Measurements from ENCODE around the gene FIGLA. TPM values are rescaled to one million over a fixed set of nuclear protein-coding genes. Genes with fewer than 3 reads are reported as not detected.

Gene FIGLA
- polyA plus RNA-seq, 1 of the 3 experiments (the other 2 are of a cell fraction) = not detected

DNA sequence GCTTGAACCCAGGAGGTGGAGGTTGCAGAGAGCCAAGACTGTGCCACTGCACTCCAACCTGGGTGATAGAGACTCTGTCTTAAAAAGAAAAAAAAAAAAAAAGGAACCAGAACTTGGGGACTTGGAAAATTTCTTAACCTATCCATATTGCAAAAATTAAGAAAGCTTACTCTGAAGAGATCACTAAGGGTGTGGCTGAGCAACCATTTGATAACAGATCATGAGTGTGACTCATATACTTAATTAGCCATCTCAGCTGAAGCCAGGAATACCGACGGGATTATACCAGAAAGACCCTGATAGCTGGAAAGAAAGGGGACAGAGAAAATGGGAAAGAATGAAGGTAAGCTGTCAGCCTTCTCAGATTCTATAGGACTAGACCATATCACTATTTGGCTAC, 15.3 kb downstream of the FIGLA start:
- Histone ChIP-seq H3K36me3 (replicated peaks in 1 of 2; ENCODE audit: control insufficient read depth in 1 of 2, insufficient read depth in 2 of 2, low read length in 1 of 2) (no peaks in the 10 kb centered on the region), H3K9me2 (no peaks in the 10 kb centered on the region), H3K4me2 (no peak overlapping the region), H3K9me3 (no peaks in the 10 kb centered on the region), H3K4me3 (ENCODE audit: low read depth in 2 of 2, low read length in 1 of 2) (no peak overlapping the region), H3K4me1 (ENCODE audit: control insufficient read depth in 1 of 2, insufficient read depth in 2 of 2, low read depth in 1 of 2, low read length in 1 of 2) (no peaks in the 10 kb centered on the region), H3K27me3 (ENCODE audit: insufficient read depth) (peaks cover 4% of the 10 kb centered on the region), H3F3A (replicated peaks; ENCODE audit: insufficient read depth) (no peaks in the 10 kb centered on the region), H4K20me1 (ENCODE audit: insufficient read depth) (no peaks in the 10 kb centered on the region), H3K79me2 (ENCODE audit: insufficient read depth) (no peaks in the 10 kb centered on the region), H2AFZ (ENCODE audit: low read depth) (no peak overlapping the region), H3K9ac (no peak overlapping the region), H3K27ac (ENCODE audit: low read depth in 2 of 2, low read length in 1 of 2) (no peak overlapping the region)
- TF ChIP-seq SIN3A (IDR thresholded peaks at IDR 0.05; ENCODE audit: borderline replicate concordance, low read depth, low read length) = no peak
- TF ChIP-seq CHD2 (IDR thresholded peaks at IDR 0.05; ENCODE audit: low read length, partially characterized antibody) = no peak
- TF ChIP-seq SMC3 (IDR thresholded peaks at IDR 0.05; ENCODE audit: low read depth, low read length) = no peak
- TF ChIP-seq, protein P1, sequence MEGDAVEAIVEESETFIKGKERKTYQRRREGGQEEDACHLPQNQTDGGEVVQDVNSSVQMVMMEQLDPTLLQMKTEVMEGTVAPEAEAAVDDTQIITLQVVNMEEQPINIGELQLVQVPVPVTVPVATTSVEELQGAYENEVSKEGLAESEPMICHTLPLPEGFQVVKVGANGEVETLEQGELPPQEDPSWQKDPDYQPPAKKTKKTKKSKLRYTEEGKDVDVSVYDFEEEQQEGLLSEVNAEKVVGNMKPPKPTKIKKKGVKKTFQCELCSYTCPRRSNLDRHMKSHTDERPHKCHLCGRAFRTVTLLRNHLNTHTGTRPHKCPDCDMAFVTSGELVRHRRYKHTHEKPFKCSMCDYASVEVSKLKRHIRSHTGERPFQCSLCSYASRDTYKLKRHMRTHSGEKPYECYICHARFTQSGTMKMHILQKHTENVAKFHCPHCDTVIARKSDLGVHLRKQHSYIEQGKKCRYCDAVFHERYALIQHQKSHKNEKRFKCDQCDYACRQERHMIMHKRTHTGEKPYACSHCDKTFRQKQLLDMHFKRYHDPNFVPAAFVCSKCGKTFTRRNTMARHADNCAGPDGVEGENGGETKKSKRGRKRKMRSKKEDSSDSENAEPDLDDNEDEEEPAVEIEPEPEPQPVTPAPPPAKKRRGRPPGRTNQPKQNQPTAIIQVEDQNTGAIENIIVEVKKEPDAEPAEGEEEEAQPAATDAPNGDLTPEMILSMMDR (IDR thresholded peaks at IDR 0.05) = no peak
- no peak for TF ChIP-seq TAF1 (IDR thresholded peaks at IDR 0.05; ENCODE audit: borderline replicate concordance, low read depth, low read length)
- TF ChIP-seq MXI1 (IDR thresholded peaks at IDR 0.05; ENCODE audit: low read depth, low read length) = no peak
- TF ChIP-seq, protein P2, sequence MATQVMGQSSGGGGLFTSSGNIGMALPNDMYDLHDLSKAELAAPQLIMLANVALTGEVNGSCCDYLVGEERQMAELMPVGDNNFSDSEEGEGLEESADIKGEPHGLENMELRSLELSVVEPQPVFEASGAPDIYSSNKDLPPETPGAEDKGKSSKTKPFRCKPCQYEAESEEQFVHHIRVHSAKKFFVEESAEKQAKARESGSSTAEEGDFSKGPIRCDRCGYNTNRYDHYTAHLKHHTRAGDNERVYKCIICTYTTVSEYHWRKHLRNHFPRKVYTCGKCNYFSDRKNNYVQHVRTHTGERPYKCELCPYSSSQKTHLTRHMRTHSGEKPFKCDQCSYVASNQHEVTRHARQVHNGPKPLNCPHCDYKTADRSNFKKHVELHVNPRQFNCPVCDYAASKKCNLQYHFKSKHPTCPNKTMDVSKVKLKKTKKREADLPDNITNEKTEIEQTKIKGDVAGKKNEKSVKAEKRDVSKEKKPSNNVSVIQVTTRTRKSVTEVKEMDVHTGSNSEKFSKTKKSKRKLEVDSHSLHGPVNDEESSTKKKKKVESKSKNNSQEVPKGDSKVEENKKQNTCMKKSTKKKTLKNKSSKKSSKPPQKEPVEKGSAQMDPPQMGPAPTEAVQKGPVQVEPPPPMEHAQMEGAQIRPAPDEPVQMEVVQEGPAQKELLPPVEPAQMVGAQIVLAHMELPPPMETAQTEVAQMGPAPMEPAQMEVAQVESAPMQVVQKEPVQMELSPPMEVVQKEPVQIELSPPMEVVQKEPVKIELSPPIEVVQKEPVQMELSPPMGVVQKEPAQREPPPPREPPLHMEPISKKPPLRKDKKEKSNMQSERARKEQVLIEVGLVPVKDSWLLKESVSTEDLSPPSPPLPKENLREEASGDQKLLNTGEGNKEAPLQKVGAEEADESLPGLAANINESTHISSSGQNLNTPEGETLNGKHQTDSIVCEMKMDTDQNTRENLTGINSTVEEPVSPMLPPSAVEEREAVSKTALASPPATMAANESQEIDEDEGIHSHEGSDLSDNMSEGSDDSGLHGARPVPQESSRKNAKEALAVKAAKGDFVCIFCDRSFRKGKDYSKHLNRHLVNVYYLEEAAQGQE (IDR thresholded peaks at IDR 0.05; ENCODE audit: low read depth, low read length) = no peak
- TF ChIP-seq MEF2A (IDR thresholded peaks at IDR 0.05; ENCODE audit: borderline replicate concordance, low read depth) = no peak
- TF ChIP-seq, protein P3, sequence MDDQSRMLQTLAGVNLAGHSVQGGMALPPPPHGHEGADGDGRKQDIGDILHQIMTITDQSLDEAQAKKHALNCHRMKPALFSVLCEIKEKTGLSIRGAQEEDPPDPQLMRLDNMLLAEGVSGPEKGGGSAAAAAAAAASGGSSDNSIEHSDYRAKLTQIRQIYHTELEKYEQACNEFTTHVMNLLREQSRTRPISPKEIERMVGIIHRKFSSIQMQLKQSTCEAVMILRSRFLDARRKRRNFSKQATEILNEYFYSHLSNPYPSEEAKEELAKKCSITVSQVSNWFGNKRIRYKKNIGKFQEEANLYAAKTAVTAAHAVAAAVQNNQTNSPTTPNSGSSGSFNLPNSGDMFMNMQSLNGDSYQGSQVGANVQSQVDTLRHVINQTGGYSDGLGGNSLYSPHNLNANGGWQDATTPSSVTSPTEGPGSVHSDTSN (IDR thresholded peaks at IDR 0.05) = no peak
- TF ChIP-seq FOSL2 (IDR thresholded peaks at IDR 0.05; ENCODE audit: borderline replicate concordance, low read depth) = no peak
- TF ChIP-seq RCOR1 (IDR thresholded peaks at IDR 0.05; ENCODE audit: low read length) = no peak
- no peak for TF ChIP-seq FOXM1 (IDR thresholded peaks at IDR 0.05; ENCODE audit: low read depth)
- no peak for TF ChIP-seq POLR2AphosphoS5 (IDR thresholded peaks at IDR 0.05; ENCODE audit: low read depth, low read length)
- no peak for TF ChIP-seq NFIC (IDR thresholded peaks at IDR 0.05; ENCODE audit: borderline replicate concordance)
- TF ChIP-seq, protein P4, sequence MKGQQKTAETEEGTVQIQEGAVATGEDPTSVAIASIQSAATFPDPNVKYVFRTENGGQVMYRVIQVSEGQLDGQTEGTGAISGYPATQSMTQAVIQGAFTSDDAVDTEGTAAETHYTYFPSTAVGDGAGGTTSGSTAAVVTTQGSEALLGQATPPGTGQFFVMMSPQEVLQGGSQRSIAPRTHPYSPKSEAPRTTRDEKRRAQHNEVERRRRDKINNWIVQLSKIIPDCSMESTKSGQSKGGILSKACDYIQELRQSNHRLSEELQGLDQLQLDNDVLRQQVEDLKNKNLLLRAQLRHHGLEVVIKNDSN (IDR thresholded peaks at IDR 0.05; ENCODE audit: borderline replicate concordance, low read depth) = no peak
- TF ChIP-seq YY1 (IDR thresholded peaks at IDR 0.05; ENCODE audit: low read depth) = no peak
- TF ChIP-seq RAD21 (IDR thresholded peaks at IDR 0.05; ENCODE audit: low read length) = no peak
- 11% methylated on average over 2 of the region's 2 CpGs for WGBS (ENCODE audit: low lambda C conversion rate)
- POLR2A ChIA-PET = no interaction called here
- DNase-seq = no peak
- CTCF ChIA-PET = interaction anchor here (0.5 to 3.0 kb wide), 6 partner anchors 11 to 473 kb away, joined by 3 to 13 read pairs (median 5); partner anchors contain the start of gene FAM136A

Data from SK-N-SH (cell line).